Mesenteric fat pad (tissue), 1 donor: ENCODE results near the gene AMOTL2. TPM values are rescaled to one million over a fixed set of nuclear protein-coding genes. Genes with fewer than 3 reads are reported as not detected.

Source experiments
- DNase-seq: peaks from one replicate; pipeline ENCODE4 v3.0.0-alpha.2; 2020; ENCODE audit warnings: low spot score
- long read RNA-seq: library from polyadenylated mRNA; unstranded; transcript quantifications from one replicate; pipeline ENCODE4 v2.0.0, GENCODE V29; 2020
- total RNA-seq: library from RNA; stranded (reverse); fragmentation: NEBNext Ultra II Directional; extraction: Animal tissue kit (Norgen Biotek cat#: 25700); gene quantifications from one replicate; pipeline ENCODE4 v1.2.1, GENCODE V29; 2021
- donor health status: DM: yes; HTN: yes; CAD: no.

AMOTL2 gene
- 272 TPM for total RNA-seq
- long read RNA-seq, full-length matches to known transcripts, result 31 of 146 reads
- long read RNA-seq, partial matches to known transcripts, result 103 of 146 reads
- long read RNA-seq, other reads (novel, unspliced or antisense), result 12 of 146 reads

- peak; percentile 94 for DNase-seq
These were observed at the start of gene AMOTL2 for GRCh38 chr3:134374105-134374790. AMOTL2 (minus strand) TSS chr3:134374447; CDS start chr3:134371433, 3,014 bp downstream.

GRCh38 chr3:134423153-134423552, 48.9 kb upstream of the AMOTL2 start:
- DNase-seq, result no peak

- DNase-seq, result no peak
These were observed 45.7 kb upstream of the AMOTL2 start for GRCh38 chr3:134419960-134420321.

GRCh38 chr3:134419214-134419959, 45.1 kb upstream of the AMOTL2 start:
- DNase-seq, result no peak

GRCh38 chr3:134409041-134409440, 34.8 kb upstream of the AMOTL2 start:
- no peak for DNase-seq

DNA sequence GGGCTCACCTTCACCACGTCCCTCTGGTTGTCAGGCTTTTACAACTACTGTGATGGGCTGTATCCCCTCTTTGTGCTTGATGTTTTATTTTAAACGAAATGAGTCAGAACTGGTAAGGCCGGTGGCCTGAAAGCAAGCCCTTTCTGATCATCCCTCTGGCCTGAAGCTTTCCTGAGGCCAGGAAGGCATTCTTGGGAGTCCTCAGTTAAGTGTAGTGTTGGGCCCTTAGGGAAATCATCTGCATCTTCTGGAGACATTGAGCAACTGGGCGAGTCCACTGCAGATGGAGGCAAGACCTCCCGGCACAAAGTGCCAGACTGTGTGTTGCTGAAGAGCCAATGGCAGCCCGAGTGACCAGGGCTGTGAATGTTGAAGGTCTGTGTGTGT, 33.0 kb upstream of the AMOTL2 start:
- no peak for DNase-seq

GRCh38 chr3:134406331-134407238, 32.3 kb upstream of the AMOTL2 start:
- no peak for DNase-seq

- no peak for DNase-seq
These were observed 30.2 kb upstream of the AMOTL2 start for GRCh38 chr3:134404366-134404885.

GRCh38 chr3:134397755-134398154, 23.5 kb upstream of the AMOTL2 start:
- DNase-seq, result no peak

DNA sequence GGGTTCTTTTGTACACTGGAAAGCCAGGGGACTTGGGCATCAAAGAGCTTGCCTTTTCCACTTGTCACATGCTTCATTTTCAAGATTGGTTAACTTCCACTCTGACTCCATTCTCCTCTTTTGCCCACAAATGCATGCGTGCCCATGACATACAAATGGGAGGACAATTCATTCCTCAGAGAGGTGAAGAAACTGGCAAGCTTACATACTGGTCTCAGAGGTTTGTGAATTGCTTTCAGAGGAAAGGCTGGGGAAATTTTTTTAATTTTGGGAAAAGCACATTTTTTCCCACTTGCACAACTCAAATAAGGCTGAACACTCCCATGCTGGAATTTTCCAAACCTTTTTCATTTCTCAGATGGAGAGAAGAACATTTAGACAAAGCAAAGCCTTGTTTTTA, 20.9 kb upstream of the AMOTL2 start:
- DNase-seq, result no peak

DNA sequence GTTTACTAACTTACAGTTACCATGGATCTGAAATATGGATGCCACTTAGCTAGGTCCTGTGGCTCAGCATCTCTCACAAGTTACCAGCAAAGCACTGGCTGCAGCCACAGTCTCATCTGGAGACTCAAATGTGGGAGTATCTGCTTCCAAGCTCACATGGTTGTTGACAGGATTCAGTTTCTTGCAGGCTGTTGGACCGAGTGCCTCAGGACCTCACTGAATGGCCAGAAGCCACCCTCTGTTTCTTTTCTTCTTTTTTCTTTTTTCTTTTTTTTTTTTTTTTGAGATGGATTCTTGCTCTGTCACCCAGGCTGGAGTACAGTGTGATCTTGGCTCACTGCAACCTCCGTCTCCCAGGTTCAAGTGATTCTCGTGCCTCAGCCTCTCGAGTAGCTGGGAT, 20.1 kb upstream of the AMOTL2 start:
- DNase-seq, result no peak

GRCh38 chr3:134393074-134393473, 18.8 kb upstream of the AMOTL2 start:
- DNase-seq, result no peak

GRCh38 chr3:134392336-134392983, 18.2 kb upstream of the AMOTL2 start:
- no peak for DNase-seq

- no peak for DNase-seq
These were observed 15.6 kb upstream of the AMOTL2 start for GRCh38 chr3:134389865-134390264.

- no peak for DNase-seq
These were observed 14.7 kb upstream of the AMOTL2 start for GRCh38 chr3:134388788-134389485.

GRCh38 chr3:134388292-134388691, 14.0 kb upstream of the AMOTL2 start:
- no peak for DNase-seq

DNA sequence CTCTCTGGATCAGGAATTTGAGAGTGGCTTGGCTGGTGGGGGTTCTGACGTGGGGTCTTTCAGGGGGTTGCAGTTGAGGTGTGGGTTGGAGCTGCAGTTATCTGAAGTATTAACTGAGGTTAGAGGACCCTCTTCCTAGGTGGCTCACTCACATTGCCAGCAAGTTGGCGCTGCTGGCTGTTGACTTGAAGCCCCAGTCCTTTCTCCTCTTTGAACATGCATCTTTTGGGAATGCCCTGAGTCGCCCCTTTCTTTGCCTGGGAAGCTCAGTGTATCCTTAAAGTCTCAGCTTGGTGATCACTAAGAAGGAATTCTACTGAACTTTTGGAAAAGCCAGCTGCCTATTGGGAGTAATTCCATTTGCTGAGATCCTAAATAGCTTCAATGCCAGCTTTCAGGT, 13.0 kb upstream of the AMOTL2 start:
- DNase-seq, result no peak

DNA sequence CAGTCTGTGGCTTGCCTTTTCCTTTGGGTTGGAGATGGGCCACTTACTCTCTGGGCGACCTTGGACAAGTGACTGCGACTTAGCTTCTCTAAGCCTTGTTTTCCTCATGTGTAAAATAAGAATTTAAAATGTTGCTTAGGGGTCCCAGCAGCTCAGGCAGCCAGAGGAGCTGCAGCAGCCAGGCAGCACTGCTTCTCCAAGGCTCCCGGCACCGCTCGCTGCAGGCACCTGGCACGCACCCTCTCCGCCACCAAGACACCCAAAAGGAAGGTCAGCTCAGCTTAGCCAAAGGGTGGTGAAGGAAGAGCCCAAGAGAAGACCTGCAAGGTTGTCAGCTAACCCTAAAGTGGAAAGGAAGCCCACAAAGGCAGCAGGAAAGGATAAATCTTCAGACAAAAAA, 10.7 kb upstream of the AMOTL2 start:
- DNase-seq, result no peak

DNA sequence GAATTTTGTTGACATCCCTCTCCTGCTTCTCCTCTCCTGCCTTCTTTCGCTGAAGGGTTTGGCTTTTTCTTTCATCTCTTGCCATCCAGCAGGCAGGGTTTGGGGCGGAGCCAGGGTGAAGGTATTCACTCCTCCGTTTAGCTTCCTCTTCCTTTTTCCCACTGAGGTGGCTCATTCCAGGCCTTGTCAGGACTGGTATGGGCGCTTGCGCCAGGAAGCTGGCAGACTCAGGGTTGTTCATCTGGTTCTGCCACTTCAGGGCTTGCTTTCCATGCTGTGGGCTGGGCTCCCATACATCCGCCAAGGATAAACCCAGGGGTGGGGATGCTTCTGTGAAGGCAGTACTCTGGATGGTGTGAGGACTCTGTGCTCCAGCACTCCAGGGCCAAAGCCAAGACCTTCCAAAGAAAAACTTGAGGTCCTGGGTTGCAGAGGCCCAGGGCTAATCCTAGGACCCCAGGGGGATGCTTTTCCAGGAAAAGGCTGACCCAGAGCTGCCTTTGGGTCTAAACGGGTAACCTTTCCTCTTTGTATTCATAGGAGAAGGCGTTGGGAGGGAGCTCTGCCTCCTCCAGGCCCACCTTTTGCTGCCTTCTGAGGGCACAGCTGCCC, 7.7 kb upstream of the AMOTL2 start:
- DNase-seq, result no peak

GRCh38 chr3:134381076-134381475, 6.8 kb upstream of the AMOTL2 start:
- DNase-seq, result no peak
